HG03571 (cell line): ENCODE results near the gene EXOSC7.
"Not testable (repeated sequence)": the region's sequence is repeated elsewhere in the genome, so short reads cannot be mapped to it uniquely, and the experiment has no call there.

ENCODE experiments used
- ATAC-seq: cut with Tn5 transposase; IDR thresholded peaks from one replicate; pipeline ENCODE4 v1.9.1; 2021; ENCODE audit not compliant: unreplicated experiment

Gene EXOSC7

GRCh38 chr3:44976002-44976815, at the start of gene EXOSC7, which contains the start of gene ZDHHC3:
Gene EXOSC7, plus strand, starts transcription at chr3:44976244. Its CDS starts 34 bp downstream, at chr3:44976278.
Gene ZDHHC3, minus strand, starts transcription at chr3:44976174. Its CDS starts 16,738 bp downstream, at chr3:44959436.
- ATAC-seq, result peak; percentile 71

GRCh38 chr3:44926921-44927320, 49.1 kb upstream of the EXOSC7 start:
- no peak for ATAC-seq

DNA sequence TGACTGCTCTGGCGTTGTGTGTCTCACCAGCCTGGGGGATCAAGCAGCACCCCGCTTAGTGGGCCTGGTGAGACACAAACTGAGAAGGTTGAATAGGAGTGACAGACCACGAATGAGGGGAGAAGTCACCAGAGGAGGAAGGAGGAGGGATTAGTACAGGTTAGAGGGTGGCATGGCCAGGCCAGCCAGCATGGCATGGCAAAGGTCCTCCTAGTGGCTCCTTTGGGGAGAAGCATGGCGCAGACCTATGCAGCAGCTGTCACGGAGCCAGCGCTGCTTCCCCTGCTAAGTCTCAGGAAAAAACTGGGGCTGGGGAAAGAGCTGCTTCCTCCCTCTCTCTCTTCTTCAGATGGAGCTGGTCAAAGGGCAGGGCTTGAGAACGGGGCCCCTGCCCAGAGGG, 48.7 kb upstream of the EXOSC7 start:
- no peak for ATAC-seq

GRCh38 chr3:44929782-44930181, 46.3 kb upstream of the EXOSC7 start:
- ATAC-seq, result no peak

- no peak for ATAC-seq
Measured at GRCh38 chr3:44930911-44931310, 45.1 kb upstream of the EXOSC7 start.

- ATAC-seq, result no peak
Measured at GRCh38 chr3:44931791-44932190, 44.3 kb upstream of the EXOSC7 start.

- ATAC-seq, result no peak
Measured at GRCh38 chr3:44932271-44932670, 43.8 kb upstream of the EXOSC7 start.

GRCh38 chr3:44932986-44933944, 42.8 kb upstream of the EXOSC7 start:
- no peak for ATAC-seq

DNA sequence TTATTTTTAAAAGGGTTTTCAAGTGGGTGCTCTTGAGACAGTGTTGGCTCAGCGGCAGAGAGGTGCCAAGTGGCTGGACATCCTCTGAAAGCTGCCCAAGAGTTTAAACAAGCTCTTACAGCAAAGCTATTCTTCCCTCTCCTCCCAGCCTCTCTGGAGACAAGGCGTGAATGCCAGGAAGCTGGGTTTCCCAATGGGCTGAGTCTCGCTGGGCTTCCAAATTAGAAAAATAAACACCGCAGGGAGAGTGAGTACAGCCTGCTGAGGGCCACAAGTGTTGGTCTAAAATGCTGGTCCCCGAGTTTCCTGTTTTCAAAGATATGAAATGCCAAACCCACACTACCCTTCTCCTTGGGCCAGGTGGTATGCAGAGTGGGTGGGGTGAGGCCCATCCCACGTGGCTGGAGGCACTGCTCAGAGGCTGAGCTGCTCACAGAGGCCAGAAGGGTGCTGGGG, 36.4 kb upstream of the EXOSC7 start:
- ATAC-seq, result no peak

GRCh38 chr3:44942202-44942921, 33.7 kb upstream of the EXOSC7 start:
- no peak for ATAC-seq

GRCh38 chr3:44948239-44948638, 27.8 kb upstream of the EXOSC7 start:
- no peak for ATAC-seq

- ATAC-seq, result not testable (repeated sequence)
Measured at GRCh38 chr3:44949770-44950169, 26.3 kb upstream of the EXOSC7 start.

DNA sequence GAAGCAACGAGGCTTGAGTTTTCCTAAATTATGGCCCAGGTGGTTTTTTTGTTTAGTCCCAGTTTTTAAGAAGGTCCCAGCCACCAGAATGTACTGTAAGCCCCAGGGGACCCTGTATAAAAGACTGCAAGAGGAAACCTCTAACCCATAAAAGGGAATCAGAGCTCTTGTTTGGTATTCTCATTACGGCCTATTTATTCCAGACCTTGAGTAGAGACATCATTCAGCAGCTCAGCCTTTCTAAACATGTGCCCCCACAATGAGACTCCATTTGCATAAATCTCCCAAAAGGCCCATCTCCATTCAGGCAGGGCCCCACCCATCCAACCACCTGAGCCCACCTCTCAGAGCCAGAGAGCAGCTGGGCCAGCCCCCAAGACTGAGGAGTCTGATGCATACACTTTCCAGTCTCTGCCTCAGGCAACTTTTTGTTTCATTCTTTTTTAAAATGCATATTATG, 25.7 kb upstream of the EXOSC7 start:
- no peak for ATAC-seq

GRCh38 chr3:44952689-44953088, 23.4 kb upstream of the EXOSC7 start:
- no peak for ATAC-seq

GRCh38 chr3:44954304-44954703, 21.7 kb upstream of the EXOSC7 start:
- ATAC-seq, result no peak

- ATAC-seq, result no peak
Measured at GRCh38 chr3:44954962-44955361, 21.1 kb upstream of the EXOSC7 start.

DNA sequence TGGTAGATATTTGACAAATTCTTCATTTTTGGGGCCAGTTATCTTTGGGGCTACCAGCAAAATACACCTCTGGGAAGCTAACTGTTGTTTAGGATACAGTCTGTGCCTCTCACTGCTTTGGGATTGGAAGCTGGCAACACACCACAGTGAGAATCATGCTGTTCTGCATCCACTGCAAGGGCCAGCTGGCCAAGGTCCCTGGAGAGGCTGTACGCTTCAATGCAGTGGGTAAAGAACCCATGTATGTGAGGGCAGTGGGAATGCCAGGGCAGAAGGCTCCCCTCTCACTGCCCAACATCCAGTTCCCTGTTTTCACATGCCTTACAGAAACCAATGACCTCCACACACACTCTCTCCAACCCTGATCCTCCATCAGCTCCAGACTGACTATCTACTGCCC, 20.1 kb upstream of the EXOSC7 start:
- no peak for ATAC-seq

DNA sequence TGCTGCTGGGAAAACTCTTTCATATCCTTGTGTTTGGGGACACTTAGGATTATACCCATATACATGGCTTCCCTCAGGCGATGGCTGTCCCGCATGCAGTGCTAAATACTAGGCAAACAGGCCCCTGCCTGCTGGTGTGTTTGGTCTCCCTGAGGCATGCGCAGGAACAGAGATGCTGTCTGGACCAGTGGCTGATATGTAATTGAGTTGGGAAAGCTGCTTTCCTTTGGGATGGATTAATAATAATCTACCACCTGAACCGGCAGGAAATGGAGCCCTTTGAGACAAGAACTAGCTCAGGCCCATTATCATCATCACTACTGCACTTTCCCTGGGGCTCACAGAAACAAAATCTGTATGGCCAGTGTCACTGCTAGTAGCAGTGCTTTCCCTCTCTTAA, 18.1 kb upstream of the EXOSC7 start:
- no peak for ATAC-seq

DNA sequence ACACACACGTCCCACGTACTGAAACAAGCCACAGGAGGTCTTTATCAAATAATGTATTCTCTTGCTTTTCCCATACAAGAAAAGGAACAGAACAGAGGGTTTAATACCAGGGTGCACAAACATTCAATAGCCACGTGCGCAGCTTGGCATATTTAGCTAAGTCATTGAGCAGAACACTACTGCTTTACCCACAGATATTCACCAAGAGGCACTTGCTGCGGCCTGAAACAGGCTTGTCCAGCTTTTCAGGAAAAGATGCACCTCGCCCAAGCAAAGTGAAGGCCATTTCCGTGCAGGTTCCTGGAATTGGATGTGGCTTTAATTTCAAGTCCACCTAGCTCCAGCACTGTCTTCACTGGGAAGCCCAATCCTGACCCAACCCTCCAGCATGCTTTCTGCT, 17.7 kb upstream of the EXOSC7 start:
- ATAC-seq, result no peak

DNA sequence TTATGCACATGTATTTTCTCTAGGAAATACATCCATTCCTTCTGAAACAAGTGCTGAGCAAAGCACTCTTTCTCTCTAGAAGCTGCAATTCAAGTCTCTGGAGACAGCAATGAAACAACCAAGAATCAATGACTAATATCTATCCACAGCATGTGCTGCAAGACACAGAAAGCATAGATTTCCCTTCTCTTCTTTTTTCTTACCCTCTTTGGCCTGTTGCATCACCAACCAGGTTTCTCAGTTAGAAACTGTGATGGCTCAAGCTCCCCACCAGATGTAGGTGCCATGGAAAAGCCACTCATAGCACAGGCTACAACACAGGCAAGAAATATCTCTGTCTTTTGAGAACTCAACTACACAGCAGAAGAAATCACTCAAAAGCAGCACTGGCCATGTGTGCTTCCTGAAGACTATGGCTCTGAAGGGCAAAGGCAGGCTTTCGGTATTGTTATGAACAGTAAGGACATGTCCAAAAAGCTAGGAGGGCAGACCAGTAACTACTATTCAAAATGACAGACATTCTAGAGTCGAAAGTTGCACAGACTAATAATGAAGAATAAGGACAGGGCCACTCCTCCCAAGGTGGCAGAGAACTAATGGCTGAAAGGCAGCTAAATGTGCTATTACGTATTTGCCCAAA, 15.5 kb upstream of the EXOSC7 start:
- ATAC-seq, result no peak
